Type B pancreatic cell (in vitro differentiated cells): ENCODE data around the gene TMEM19. TPM values are rescaled to one million over a fixed set of nuclear protein-coding genes. Genes with fewer than 3 reads are reported as not detected.
A peak's percentile ranks its signal among the peaks of the same experiment; 100 is the strongest.

Experiments
- DNase-seq: peaks from one replicate; pipeline ENCODE4 v3.0.0; 2021; ENCODE audit warnings: mixed read lengths; ENCODE audit not compliant: unreplicated experiment; ENCODE audit errors: extremely low spot score
- H3K27ac Mint-ChIP-seq: 2 replicates; pipeline ENCODE4 v1.8.0; 2021; ENCODE audit warnings: mild to moderate bottlenecking, mixed read lengths
- H3K27me3 Mint-ChIP-seq: 2 replicates; pipeline ENCODE4 v1.8.0; 2021; ENCODE audit warnings: mixed read lengths
- H3K36me3 Mint-ChIP-seq: 2 replicates; pipeline ENCODE4 v1.8.0; 2021; ENCODE audit warnings: mixed read lengths
- H3K4me1 Mint-ChIP-seq: one replicate; pipeline ENCODE4 v1.8.0; 2021; ENCODE audit warnings: mixed read lengths; ENCODE audit not compliant: unreplicated experiment
- H3K4me3 Mint-ChIP-seq: 2 replicates; pipeline ENCODE4 v1.8.0; 2021; ENCODE audit warnings: mild to moderate bottlenecking, mixed read lengths
- H3K9me3 Mint-ChIP-seq: 2 replicates; pipeline ENCODE4 v1.8.0; 2021; ENCODE audit warnings: mixed read lengths
- CTCF ChIP-seq: fragments of 200-600 bp; sonication (generic); conservative IDR thresholded peaks from 2 replicates; pipeline ENCODE4 v1.5.0; 2021; ENCODE audit warnings: antibody characterized with exemption, mild to moderate bottlenecking
- long read RNA-seq: library from polyadenylated mRNA; unstranded; transcript quantifications from one replicate; pipeline ENCODE4 v2.0.0, GENCODE V29; 2020
- total RNA-seq: library from RNA; stranded (reverse); gene quantifications from 2 replicates; pipeline ENCODE4 v1.2.1, GENCODE V29; 2021; ENCODE audit warnings: low replicate concordance

TMEM19 gene
- 11.4 and 15.3 TPM in 2 replicates for total RNA-seq
- long read RNA-seq, full-length matches to known transcripts: 22 of 32 reads
- long read RNA-seq, partial matches to known transcripts: 1 of 32 reads
- long read RNA-seq, other reads (novel, unspliced or antisense): 9 of 32 reads

- peak; percentile 86 for DNase-seq
- Mint-ChIP-seq H3K27me3 (no peaks in the 10 kb centered on the region), H3K9me3 (no peaks in the 10 kb centered on the region), H3K4me1 (peaks cover 10% of the 10 kb centered on the region), H3K36me3 (no peaks in the 10 kb centered on the region), H3K4me3 (peak within 1 kb of the TSS; percentile 95), H3K27ac (peak within 1 kb of the TSS; percentile 89)
- TF ChIP-seq CTCF: peak; percentile 28
Observed at GRCh38 chr12:71685914-71686657, at the start of gene TMEM19. TMEM19 (plus strand) TSS chr12:71686082; CDS start chr12:71686681, 599 bp downstream.

- H3K27ac Mint-ChIP-seq: peak overlapping the region; percentile 26
- H3K4me1 Mint-ChIP-seq: no peaks in the 10 kb centered on the region
- H3K9me3 Mint-ChIP-seq: no peaks in the 10 kb centered on the region
- H3K36me3 Mint-ChIP-seq: peaks cover 22% of the 10 kb centered on the region
- no peak overlapping the region for H3K4me3 Mint-ChIP-seq
- H3K27me3 Mint-ChIP-seq: no peaks in the 10 kb centered on the region
- DNase-seq: no peak
- TF ChIP-seq CTCF: peak; percentile 86
Observed at GRCh38 chr12:71636704-71637115, 49.2 kb upstream of the TMEM19 start.

GRCh38 chr12:71638499-71638898 lies 47.4 kb upstream of the TMEM19 start:
- no peaks in the 10 kb centered on the region for H3K27me3 Mint-ChIP-seq
- peaks cover 5% of the 10 kb centered on the region for H3K4me1 Mint-ChIP-seq
- DNase-seq: no peak
- H3K36me3 Mint-ChIP-seq: peaks cover 21% of the 10 kb centered on the region
- TF ChIP-seq CTCF: no peak
- H3K27ac Mint-ChIP-seq: no peak overlapping the region
- H3K9me3 Mint-ChIP-seq: no peaks in the 10 kb centered on the region
- no peak overlapping the region for H3K4me3 Mint-ChIP-seq

GRCh38 chr12:71639341-71639760 lies 46.5 kb upstream of the TMEM19 start:
- TF ChIP-seq CTCF: no peak
- no peaks in the 10 kb centered on the region for H3K27me3 Mint-ChIP-seq
- no peak overlapping the region for H3K27ac Mint-ChIP-seq
- peaks cover 28% of the 10 kb centered on the region for H3K36me3 Mint-ChIP-seq
- no peak for DNase-seq
- no peak overlapping the region for H3K4me3 Mint-ChIP-seq
- H3K9me3 Mint-ChIP-seq: no peaks in the 10 kb centered on the region
- H3K4me1 Mint-ChIP-seq: peaks cover 5% of the 10 kb centered on the region

GRCh38 chr12:71640316-71640715 lies 45.6 kb upstream of the TMEM19 start:
- no peak overlapping the region for H3K27ac Mint-ChIP-seq
- no peaks in the 10 kb centered on the region for H3K27me3 Mint-ChIP-seq
- H3K36me3 Mint-ChIP-seq: peaks cover 25% of the 10 kb centered on the region
- H3K4me1 Mint-ChIP-seq: peaks cover 5% of the 10 kb centered on the region
- TF ChIP-seq CTCF: no peak
- no peaks in the 10 kb centered on the region for H3K9me3 Mint-ChIP-seq
- no peak overlapping the region for H3K4me3 Mint-ChIP-seq
- DNase-seq: no peak
